GM12878 (cell line): ENCODE measurements around the gene CIAO1. TPM values are rescaled to one million over a fixed set of nuclear protein-coding genes. Genes with fewer than 3 reads are reported as not detected.

Experiments used
- ATAC-seq: fragments of 200-7000 bp; cut with Tn5 transposase; 3 replicates; pipeline ENCODE4 v1.9.1; 2020; ENCODE audit warnings: mild to moderate bottlenecking, moderate library complexity
- BruUV-seq: library from RNA; stranded (reverse); fragments of 400-500 nt; replicated peaks from 2 replicates; lab custom pipeline; 2021; lab: Mats Ljungman, UMichigan
- CTCF ChIA-PET: fragments of 300-600 bp; sonication (Branson Sonifier 250); formaldehyde crosslinking; extraction: SDS; loops from one replicate; lab custom pipeline; 2021; ENCODE audit warnings: inconsistent platforms; lab: Yijun Ruan, JAX
- POLR2A ChIA-PET: fragments of 350-600 bp; formaldehyde crosslinking; extraction: SDS; loops from one replicate; lab custom pipeline; 2021; ENCODE audit warnings: inconsistent platforms; lab: Charles Lee
- RAD21 ChIA-PET: fragments of 300-600 bp; sonication (Branson Sonifier 250); formaldehyde crosslinking; loops from one replicate; lab custom pipeline; 2023; ENCODE audit warnings: antibody characterized with exemption; ENCODE audit not compliant: unreplicated experiment; lab: Charles Lee
- SMC1A ChIA-PET: fragments of 300-600 bp; sonication (Branson Sonifier 250); formaldehyde crosslinking; loops from one replicate; lab custom pipeline; 2023; ENCODE audit not compliant: unreplicated experiment, uncharacterized antibody; lab: Charles Lee
- DNase-seq: peaks from one replicate; pipeline ENCODE4 v3.0.0-alpha.2; 2011; ENCODE audit warnings: low read depth, low spot score
- FAIRE-seq: peaks from 3 replicates; lab custom pipeline; 2011; peaks lifted over from hg19 to GRCh38; lab: Jason Lieb, UNC
- H2AFZ ChIP-seq: 2 replicates; pipeline ENCODE4 v1.6.0; 2011; ENCODE audit warnings: low read depth, low read length, control low read depth; ENCODE audit not compliant: control insufficient read depth
- H3K27ac ChIP-seq: 2 replicates; pipeline ENCODE4 v1.5.1; 2011; ENCODE audit warnings: control low read depth; ENCODE audit not compliant: control insufficient read depth, insufficient read depth
- H3K27me3 ChIP-seq, 2 experiments: replicated peaks in 1 of 2; 2 replicates each; pipeline versions ENCODE4 v1.6.0 to v1.6.1; 2011; ENCODE audit warnings: low read length in 1 of 2; ENCODE audit not compliant: control insufficient read depth in 2 of 2, insufficient read depth in 2 of 2
- H3K36me3 ChIP-seq, 2 experiments: 2 replicates each; pipeline ENCODE4 v1.5.1; 2011; ENCODE audit warnings: low read length in 1 of 2; ENCODE audit not compliant: control insufficient read depth in 2 of 2, insufficient read depth in 2 of 2
- H3K4me1 ChIP-seq: 2 replicates; pipeline ENCODE4 v1.6.1; 2011; ENCODE audit warnings: mild to moderate bottlenecking, low read length, moderate library complexity, mixed read lengths; ENCODE audit not compliant: control insufficient read depth, insufficient read depth
- H3K4me2 ChIP-seq: 2 replicates; pipeline ENCODE4 v1.6.0; 2011; ENCODE audit warnings: control low read depth; ENCODE audit not compliant: control insufficient read depth, insufficient read depth
- H3K4me3 ChIP-seq: fragments of 200-600 bp; sonication (generic); 2 replicates; pipeline ENCODE4 v1.5.1; 2016
- H3K79me2 ChIP-seq: 2 replicates; pipeline ENCODE4 v1.6.0; 2011; ENCODE audit warnings: low read length; ENCODE audit not compliant: control insufficient read depth, insufficient read depth
- H3K9ac ChIP-seq: 2 replicates; pipeline ENCODE4 v1.8.0; 2011; ENCODE audit warnings: low read length, control low read depth, mixed read lengths; ENCODE audit not compliant: control insufficient read depth, insufficient read depth
- H3K9me3 ChIP-seq: replicated peaks from 3 replicates; pipeline ENCODE4 v1.5.1; 2011; ENCODE audit warnings: mild to moderate bottlenecking, low read length; ENCODE audit not compliant: control insufficient read depth, insufficient read depth
- H4K20me1 ChIP-seq: 2 replicates; pipeline ENCODE4 v1.6.0; 2011; ENCODE audit not compliant: control insufficient read depth, insufficient read depth
- CBFB ChIP-seq: IDR thresholded peaks from 2 replicates; pipeline ENCODE4 v1.6.1; 2016; ENCODE audit warnings: antibody characterized with exemption, low read depth
- KDM1A ChIP-seq: fragments of 200-600 bp; sonication (generic); IDR thresholded peaks from 2 replicates; pipeline ENCODE4 v1.6.1; 2016; ENCODE audit warnings: borderline replicate concordance
- MYB ChIP-seq: fragments of 150-350 bp; IDR thresholded peaks from 2 replicates; pipeline ENCODE4 v1.6.1; 2014; ENCODE audit warnings: mild to moderate bottlenecking, low read depth, low read length, borderline replicate concordance
- NFIC ChIP-seq: IDR thresholded peaks from 2 replicates; pipeline ENCODE4 v1.6.1; 2012; ENCODE audit warnings: low read depth, mild to moderate bottlenecking, inconsistent platforms, low read length, moderate library complexity
- PML ChIP-seq: IDR thresholded peaks from 2 replicates; pipeline ENCODE4 v1.6.1; 2012; ENCODE audit warnings: low read length, inconsistent platforms
- POLR2A ChIP-seq: IDR thresholded peaks from 2 replicates; pipeline ENCODE4 v1.6.1; 2011; ENCODE audit warnings: low read depth, mild to moderate bottlenecking, low read length
- RAD21 ChIP-seq: IDR thresholded peaks from 2 replicates; pipeline ENCODE4 v1.6.1; 2011; ENCODE audit warnings: mild to moderate bottlenecking, low read depth, low read length, moderate library complexity; ENCODE audit not compliant: insufficient read depth
- ZNF24 ChIP-seq: fragments of 450-650 bp; IDR thresholded peaks from 2 replicates; pipeline ENCODE4 v1.6.1; 2017; ENCODE audit warnings: antibody characterized with exemption, mild to moderate bottlenecking
- WGBS: methylation state at CpG from one replicate; pipeline ENCODE4 v1.1.6; 2016; ENCODE audit warnings: low lambda C conversion rate; ENCODE audit not compliant: insufficient replicate concordance, insufficient coverage; ENCODE audit errors: missing lambda C conversion rate; 5-methylcytosine and 5-hydroxymethylcytosine counted together
- in situ Hi-C: fragments of 300-500 bp; cut with MboI; formaldehyde crosslinking; loops from 9 replicates; pipeline ENCODE4 v1.14.3; 2018; ENCODE audit warnings: mixed read lengths
- intact Hi-C: fragments of 100-400 bp; cut with micrococcal nuclease; formaldehyde crosslinking; loops from one replicate; pipeline ENCODE4 v1.14.2; 2022; ENCODE audit not compliant: unreplicated experiment
- polyA plus RNA-seq, 11 experiments: library from polyadenylated mRNA; depleted of rRNA in 4 of 11; unstranded in 6 of 11; stranded (reverse) in 5 of 11; fragments of >200 nt; fragmentation: Nextera tagmentation in 4 of 11; fragmentation: Illumina TruSeq in 1 of 11; extraction: Ambion mirVana in 4 of 11; extraction: Trizol in 1 of 11; gene quantifications; 1 replicate in 1 of 11; 2 replicates in 10 of 11; pipeline versions ENCODE4 v1.2.1 to v1.2.3, GENCODE V29; 2011 to 2016; ENCODE audit warnings: inconsistent platforms in 2 of 11, missing spikeins in 2 of 11, low read depth in 1 of 11
- total RNA-seq, 4 experiments: library from RNA; depleted of rRNA in 3 of 4; stranded (reverse); fragments of >200 nt in 3 of 4; fragmentation: Illumina TruSeq in 1 of 4; extraction: Trizol in 1 of 4; gene quantifications; 2 replicates each; pipeline versions ENCODE4 v1.2.1 to v1.2.3, GENCODE V29; 2013 to 2021
- TF ChIP-seq, protein P1 (sequence below): fragments of 450-650 bp; IDR thresholded peaks from 2 replicates; pipeline ENCODE4 v1.6.1; 2017; ENCODE audit warnings: low read depth, mild to moderate bottlenecking, moderate library complexity

The CIAO1 gene
- total and polyA plus RNA-seq, 10 of the 15 experiments (the other 5 are each of a cell fraction or from before 2014, with no cell fraction given), result 8.3 to 89.4 (median 63.4) TPM

DNA sequence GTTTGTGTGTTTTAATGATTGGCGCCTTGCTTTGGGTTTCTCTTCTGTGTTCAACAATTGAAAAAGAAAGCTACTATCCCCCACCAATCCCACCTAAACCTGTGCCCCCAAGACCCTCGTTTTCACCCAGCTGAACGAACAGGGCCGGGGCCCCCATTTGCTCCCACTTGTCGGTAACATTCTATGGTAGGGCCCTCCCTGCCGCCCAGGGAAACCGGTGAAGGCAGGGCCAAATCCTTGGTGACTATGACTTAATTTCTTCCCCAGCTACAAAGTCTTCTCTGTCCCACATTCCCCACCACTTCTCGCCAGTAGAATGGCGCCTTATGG lies 39.9 kb downstream of the CIAO1 start:
- Histone ChIP-seq H3K4me1 (peaks cover 5% of the 10 kb centered on the region), H2AFZ (peak overlapping the region; percentile 38), H3K4me2 (peak overlapping the region; percentile 88), H3K79me2 (peaks cover 44% of the 10 kb centered on the region), H4K20me1 (no peaks in the 10 kb centered on the region), H3K27me3 (no peaks in the 10 kb centered on the region), H3K4me3 (peak overlapping the region; percentile 90), H3K27ac (peak overlapping the region; percentile 84), H3K9me3 (no peaks in the 10 kb centered on the region), H3K36me3 (peaks cover 4 to 18% of the 10 kb centered on the region in 2 experiments; a peak in 3 of 4 replicates), H3K9ac (peak overlapping the region; percentile 76)
- ChIA-PET RAD21 (interaction anchor here (1.0 to 2.9 kb wide), 5 partner anchors 14 to 100 kb away, joined by 3 to 30 read pairs (median 5); no protein-coding TSS in a partner anchor), SMC1A (interaction anchor here (0.6 to 4.0 kb wide), 12 partner anchors 10 to 82 kb away, joined by 3 to 29 read pairs (median 3); partner anchors contain the start of gene NCAPH), POLR2A (interaction anchor here (0.6 to 3.4 kb wide), 6 partner anchors 10 to 73 kb away, joined by 3 to 24 read pairs (median 10); partner anchors contain the start of genes ITPRIPL1 and NCAPH), CTCF (interaction anchor here (0.6 to 2.2 kb wide), 5 partner anchors 14 to 132 kb away, joined by 3 to 6 read pairs (median 3); no protein-coding TSS in a partner anchor)
- in situ Hi-C loops, result no loop called here
- intact Hi-C loops, result loop anchor here (1.0 to 2.0 kb wide), 4 partner anchors 15 to 40 kb away; partner anchors contain the start of gene CIAO1
- WGBS, result 7% methylated on average over 9 of the region's 9 CpGs
- ATAC-seq, result peak; percentile 6
- no peak for FAIRE-seq
- TF ChIP-seq KDM1A (no peak), NFIC (peak; percentile 11; the same call in 1 of the 2 replicates)
- TSS peak; percentile 97 for BruUV-seq
- no peak for DNase-seq

DNA sequence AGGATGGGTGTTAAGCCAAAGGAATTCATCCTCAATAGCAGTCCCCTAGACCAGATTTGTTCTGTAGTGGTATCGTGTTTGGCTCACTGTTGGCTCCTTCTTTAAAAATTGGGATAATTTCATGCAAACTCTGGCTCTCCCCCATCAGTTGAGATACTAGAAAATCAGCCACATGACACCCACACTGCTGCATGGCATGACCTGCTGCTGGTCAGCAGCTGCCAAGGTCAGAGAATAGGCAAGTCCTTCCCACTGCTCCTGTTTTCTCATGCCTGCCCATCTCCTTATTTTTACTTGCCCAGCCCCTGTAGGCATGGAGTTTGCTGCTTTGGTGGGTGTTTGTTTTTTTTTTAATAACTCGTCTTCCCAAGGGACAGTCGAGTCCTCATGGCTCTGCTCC lies 40.3 kb downstream of the CIAO1 start:
- peaks cover 3 to 15% of the 10 kb centered on the region in 2 experiments; a peak in 3 of 4 replicates for H3K36me3 ChIP-seq
- H3K27me3 ChIP-seq, result no peaks in the 10 kb centered on the region
- in situ Hi-C loops, result no loop called here
- peak overlapping the region; percentile 88 for H3K4me2 ChIP-seq
- H3K4me1 ChIP-seq, result peaks cover 5% of the 10 kb centered on the region
- H4K20me1 ChIP-seq, result no peaks in the 10 kb centered on the region
- RAD21 ChIA-PET, result interaction anchor here (1.0 to 2.9 kb wide), 4 partner anchors 14 to 38 kb away, joined by 5 to 30 read pairs (median 5); no protein-coding TSS in a partner anchor
- FAIRE-seq (no peak), DNase-seq (no peak), ATAC-seq (peak; percentile 5; the same call in 2 of the 3 replicates)
- CTCF ChIA-PET, result interaction anchor here (0.6 to 2.2 kb wide), 6 partner anchors 10 to 132 kb away, joined by 3 to 6 read pairs (median 4); no protein-coding TSS in a partner anchor
- H3K9me3 ChIP-seq, result no peaks in the 10 kb centered on the region
- intact Hi-C loops, result loop anchor here (2.0 kb wide), 1 partner anchor 14 kb away; no protein-coding TSS in a partner anchor
- BruUV-seq, result no TSS peak
- H3K27ac ChIP-seq, result peak overlapping the region; percentile 84
- peak overlapping the region; percentile 38; the same call in 1 of the 2 replicates for H2AFZ ChIP-seq
- WGBS, result 62% methylated on average over 3 of the region's 3 CpGs
- H3K4me3 ChIP-seq, result peak overlapping the region; percentile 90
- TF ChIP-seq CBFB, result no peak
- TF ChIP-seq, protein P1, sequence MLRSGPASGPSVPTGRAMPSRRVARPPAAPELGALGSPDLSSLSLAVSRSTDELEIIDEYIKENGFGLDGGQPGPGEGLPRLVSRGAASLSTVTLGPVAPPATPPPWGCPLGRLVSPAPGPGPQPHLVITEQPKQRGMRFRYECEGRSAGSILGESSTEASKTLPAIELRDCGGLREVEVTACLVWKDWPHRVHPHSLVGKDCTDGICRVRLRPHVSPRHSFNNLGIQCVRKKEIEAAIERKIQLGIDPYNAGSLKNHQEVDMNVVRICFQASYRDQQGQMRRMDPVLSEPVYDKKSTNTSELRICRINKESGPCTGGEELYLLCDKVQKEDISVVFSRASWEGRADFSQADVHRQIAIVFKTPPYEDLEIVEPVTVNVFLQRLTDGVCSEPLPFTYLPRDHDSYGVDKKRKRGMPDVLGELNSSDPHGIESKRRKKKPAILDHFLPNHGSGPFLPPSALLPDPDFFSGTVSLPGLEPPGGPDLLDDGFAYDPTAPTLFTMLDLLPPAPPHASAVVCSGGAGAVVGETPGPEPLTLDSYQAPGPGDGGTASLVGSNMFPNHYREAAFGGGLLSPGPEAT, result no peak
- TF ChIP-seq PML, result no peak
- TF ChIP-seq ZNF24, result no peak
- TF ChIP-seq RAD21, result no peak
- TF ChIP-seq POLR2A, result no peak
- no peak for TF ChIP-seq MYB
- peak overlapping the region; percentile 76 for H3K9ac ChIP-seq
- H3K79me2 ChIP-seq, result peaks cover 44% of the 10 kb centered on the region
- POLR2A ChIA-PET, result interaction anchor here (0.6 to 3.4 kb wide), 6 partner anchors 9 to 73 kb away, joined by 3 to 24 read pairs (median 10); partner anchors contain the start of genes ITPRIPL1 and NCAPH
- SMC1A ChIA-PET, result interaction anchor here (0.6 to 4.0 kb wide), 10 partner anchors 9 to 81 kb away, joined by 3 to 29 read pairs (median 4); partner anchors contain the start of gene NCAPH
